ENCODE measurements around the gene YIPF3.

Gene YIPF3

GRCh38 chr6:43464337-43464736 lies 52.4 kb downstream of the YIPF3 start:
- ATAC-seq = no peak
- DNase-seq = no peak

GRCh38 chr6:43461936-43462335 lies 54.8 kb downstream of the YIPF3 start:
- no peak for DNase-seq
- no peak for ATAC-seq

Measured in stimulated activated naive CD8-positive, alpha-beta T cell treated with anti-CD3 and anti-CD28 coated beads, Interleukin-15, Interleukin-2, amounts not matched to agents 100 U/mL and 50 U/mL, for 24 hours (primary cell).